Adrenal gland (tissue), 5 donors: ENCODE results near the gene HOXD12.

Experiments used
- CTCF ChIP-seq, 6 experiments: fragments of 450-650 bp in 4 of 6; fragments of 200-600 bp in 2 of 6; sonication (generic) in 1 of 6; IDR thresholded peaks; 1 replicate in 5 of 6; 2 replicates in 1 of 6; pipeline versions ENCODE4 v1.5.1 to v1.8.0; 2016 to 2021; ENCODE audit warnings: antibody characterized with exemption in 6 of 6, mild to moderate bottlenecking in 2 of 6, moderate library complexity in 1 of 6
- POLR2A ChIP-seq, 2 donors: fragments of 450-650 bp; IDR thresholded peaks; one replicate each; pipeline ENCODE4 v1.6.1; 2017; ENCODE audit warnings: antibody characterized with exemption in 2 of 2, mild to moderate bottlenecking in 2 of 2, moderate library complexity in 1 of 2
- donor health status: DM: no; HTN: no; CAD: no.

DNA sequence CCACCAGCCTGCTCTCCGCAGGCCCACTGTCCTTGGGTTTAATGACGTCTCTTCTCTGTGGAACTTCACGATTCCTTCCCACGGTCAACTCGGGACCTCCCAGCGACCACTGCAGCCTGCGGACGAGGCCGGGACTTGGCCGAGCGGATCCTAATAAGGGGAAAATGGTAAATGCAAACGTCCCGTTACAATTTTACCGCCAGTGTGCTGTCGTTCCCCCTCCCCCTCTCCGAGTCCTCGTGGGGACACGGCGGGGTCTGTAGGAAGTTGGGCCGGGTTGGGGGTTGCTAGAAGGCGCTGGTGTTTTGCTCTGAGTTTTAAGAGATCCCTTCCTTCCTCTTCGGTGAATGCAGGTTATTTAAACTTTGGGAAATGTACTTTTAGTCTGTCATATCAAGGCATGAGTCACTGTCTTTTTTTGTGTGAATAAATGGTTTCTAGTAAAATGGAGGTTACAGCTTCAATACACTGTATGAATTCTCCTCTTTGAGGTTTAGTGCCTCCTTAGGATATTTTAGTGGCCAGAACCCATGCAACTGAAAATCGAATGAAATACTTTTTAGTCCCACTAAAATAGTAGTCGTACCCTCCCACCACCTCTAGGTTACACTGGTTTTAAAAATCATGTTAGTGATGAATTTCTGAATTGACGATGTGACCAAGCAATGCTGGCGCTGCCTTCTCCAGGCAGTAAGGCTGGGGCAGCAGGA is 9.8 kb downstream of the HOXD12 start:
- no peak for TF ChIP-seq CTCF (IDR thresholded peaks at IDR 0.05)
- TF ChIP-seq POLR2A (IDR thresholded peaks at IDR 0.05), result no peak
